LNCaP clone FGC (cell line): ENCODE results near the gene MUS81.

Source experiments
- DNase-seq: peaks from one replicate; pipeline ENCODE4 v3.0.0-alpha.2; 2011; ENCODE audit warnings: low read depth
- H3K4me3 ChIP-seq: 2 replicates; pipeline ENCODE4 v1.5.1; 2011; ENCODE audit warnings: mild to moderate bottlenecking, low read depth, low read length, control low read depth
- CTCF ChIP-seq: IDR thresholded peaks from 2 replicates; pipeline ENCODE4 v1.5.1; 2012; ENCODE audit warnings: mild to moderate bottlenecking; ENCODE audit not compliant: control insufficient read depth, insufficient read depth; ENCODE audit errors: extremely low read depth

MUS81 gene

GRCh38 chr11:65853246-65853979 is 6.8 kb upstream of the MUS81 start:
- no peak overlapping the region for H3K4me3 ChIP-seq
- no peak for TF ChIP-seq CTCF
- no peak for DNase-seq

GRCh38 chr11:65854161-65854592 is 6.1 kb upstream of the MUS81 start:
- no peak for DNase-seq
- TF ChIP-seq CTCF: no peak

GRCh38 chr11:65854852-65855837 is 5.1 kb upstream of the MUS81 start:
- DNase-seq: no peak
- no peak for TF ChIP-seq CTCF
- no peak overlapping the region for H3K4me3 ChIP-seq

More at GRCh38 chr11:65854161-65854592, 6.1 kb upstream of the MUS81 start:
- no peak overlapping the region for H3K4me3 ChIP-seq

- DNase-seq: no peak
- TF ChIP-seq CTCF: no peak
- H3K4me3 ChIP-seq: peak overlapping the region; percentile 93
Measured at GRCh38 chr11:65855927-65856363, 4.3 kb upstream of the MUS81 start.

GRCh38 chr11:65856689-65857499 is 3.3 kb upstream of the MUS81 start:
- H3K4me3 ChIP-seq: peak overlapping the region; percentile 93
- no peak for TF ChIP-seq CTCF
- no peak for DNase-seq

GRCh38 chr11:65857500-65857852 is 2.8 kb upstream of the MUS81 start:
- no peak for DNase-seq
- no peak for TF ChIP-seq CTCF
- peak overlapping the region; percentile 93 for H3K4me3 ChIP-seq
